ENCODE measurements around the gene MGAT3. TPM values are rescaled to one million over a fixed set of nuclear protein-coding genes. Genes with fewer than 3 reads are reported as not detected.

Gene MGAT3
- total RNA-seq, 2 experiments from 2014 or later = 0.17 TPM; not detected in 1

- POLR2A ChIA-PET = interaction anchor here (0.9 to 1.7 kb wide), 4 partner anchors 9 to 195 kb away, joined by 3 to 5 read pairs (median 4); partner anchors contain the start of gene RPL3
- Histone ChIP-seq H3K4me3 (ENCODE audit: low read length) (no peak overlapping the region), H3K4me1 (ENCODE audit: insufficient read depth, low read length) (peaks cover 11% of the 10 kb centered on the region), H3K27me3 (ENCODE audit: control insufficient read depth in 1 of 2, insufficient read depth in 2 of 2, low read length in 2 of 2) (no peaks in the 10 kb centered on the region), H3K27ac (ENCODE audit: low read depth in 1 of 2, low read length in 2 of 2) (no peak overlapping the region), H3K36me3 (ENCODE audit: insufficient read depth, low read length) (peaks cover 65% of the 10 kb centered on the region), H3K9me3 (ENCODE audit: control insufficient read depth in 1 of 2, insufficient read depth in 1 of 2, low read length in 2 of 2) (no peaks in the 10 kb centered on the region)
- Mint-ChIP-seq H3K9me3 (no peaks in the 10 kb centered on the region), H3K27ac (no peak overlapping the region), H3K4me1 (ENCODE audit: low read depth) (peaks cover 19% of the 10 kb centered on the region), H3K27me3 (peaks cover 5% of the 10 kb centered on the region), H3K4me3 (peak overlapping the region; percentile 65), H3K36me3 (ENCODE audit: low read depth) (peaks cover 74% of the 10 kb centered on the region)
- no peak for TF ChIP-seq CTCF (IDR thresholded peaks at IDR 0.05)
- intact Hi-C loops (cut with DNase I, micrococcal nuclease) = loop anchor here in 1 of 2 experiments (2.0 kb wide), 2 partner anchors 13 to 115 kb away; no protein-coding TSS in a partner anchor
- DNase-seq = no peak
- CTCF ChIA-PET = interaction anchor here (1.1 to 8.4 kb wide), 5 partner anchors 9 to 172 kb away, joined by 5 to 69 read pairs (median 6); partner anchors contain the start of gene RPS19BP1
- ATAC-seq (ENCODE audit: poor library complexity) = no peak
Measured at GRCh38 chr22:39515266-39516050, 58.6 kb downstream of the MGAT3 start.

GRCh38 chr22:39517470-39517869, 60.7 kb downstream of the MGAT3 start:
- Mint-ChIP-seq H3K4me3 (peak overlapping the region; percentile 35), H3K4me1 (ENCODE audit: low read depth) (peaks cover 36% of the 10 kb centered on the region), H3K27ac (peak overlapping the region; percentile 61), H3K36me3 (ENCODE audit: low read depth) (peaks cover 75% of the 10 kb centered on the region), H3K9me3 (no peaks in the 10 kb centered on the region), H3K27me3 (peaks cover 5% of the 10 kb centered on the region)
- no peak for TF ChIP-seq CTCF (IDR thresholded peaks at IDR 0.05)
- no peak overlapping the region for H3K4me3 ChIP-seq (ENCODE audit: low read length)
- no peak overlapping the region for H3K27ac ChIP-seq (ENCODE audit: low read depth in 1 of 2, low read length in 2 of 2)
- H3K9me3 ChIP-seq (ENCODE audit: control insufficient read depth in 1 of 2, insufficient read depth in 1 of 2, low read length in 2 of 2) = no peaks in the 10 kb centered on the region
- DNase-seq (no peak), ATAC-seq (ENCODE audit: poor library complexity) (no peak)
- peaks cover 60% of the 10 kb centered on the region for H3K36me3 ChIP-seq (ENCODE audit: insufficient read depth, low read length)
- peaks cover 25% of the 10 kb centered on the region for H3K4me1 ChIP-seq (ENCODE audit: insufficient read depth, low read length)
- no peaks in the 10 kb centered on the region for H3K27me3 ChIP-seq (ENCODE audit: control insufficient read depth in 1 of 2, insufficient read depth in 2 of 2, low read length in 2 of 2)
- CTCF ChIA-PET = interaction anchor here (1.7 to 8.4 kb wide), 2 partner anchors 13 to 21 kb away, joined by 5 to 69 read pairs; partner anchors contain the start of gene RPS19BP1
- POLR2A ChIA-PET = no interaction called here
- intact Hi-C loops (cut with DNase I, micrococcal nuclease) = loop anchor here in 1 of 2 experiments (2.0 kb wide), 1 partner anchor 117 kb away; no protein-coding TSS in a partner anchor

- no peak for TF ChIP-seq CTCF (IDR thresholded peaks at IDR 0.05)
- intact Hi-C loops (cut with DNase I, micrococcal nuclease) = no loop called here
- ChIA-PET CTCF (interaction anchor here (1.7 to 8.4 kb wide), 2 partner anchors 12 to 22 kb away, joined by 5 to 69 read pairs; partner anchors contain the start of gene RPS19BP1), POLR2A (interaction anchor here (1.3 kb wide), 1 partner anchor 11 kb away, joined by 6 read pairs; no protein-coding TSS in a partner anchor)
- peaks cover 75% of the 10 kb centered on the region for H3K36me3 Mint-ChIP-seq (ENCODE audit: low read depth)
- peak overlapping the region; percentile 97 for H3K4me3 Mint-ChIP-seq
- H3K4me1 ChIP-seq (ENCODE audit: insufficient read depth, low read length) = peaks cover 33% of the 10 kb centered on the region
- no peak overlapping the region for H3K4me3 ChIP-seq (ENCODE audit: low read length)
- H3K4me1 Mint-ChIP-seq (ENCODE audit: low read depth) = peaks cover 44% of the 10 kb centered on the region
- no peak for DNase-seq
- H3K27ac Mint-ChIP-seq = peak overlapping the region; percentile 98
- peaks cover 62% of the 10 kb centered on the region for H3K36me3 ChIP-seq (ENCODE audit: insufficient read depth, low read length)
- H3K27me3 Mint-ChIP-seq = peaks cover 5% of the 10 kb centered on the region
- H3K9me3 ChIP-seq (ENCODE audit: control insufficient read depth in 1 of 2, insufficient read depth in 1 of 2, low read length in 2 of 2) = no peaks in the 10 kb centered on the region
- no peaks in the 10 kb centered on the region for H3K9me3 Mint-ChIP-seq
- no peak overlapping the region for H3K27ac ChIP-seq (ENCODE audit: low read depth in 1 of 2, low read length in 2 of 2)
- no peak for ATAC-seq (ENCODE audit: poor library complexity)
- no peaks in the 10 kb centered on the region for H3K27me3 ChIP-seq (ENCODE audit: control insufficient read depth in 1 of 2, insufficient read depth in 2 of 2, low read length in 2 of 2)
Measured at GRCh38 chr22:39518144-39518786, 61.5 kb downstream of the MGAT3 start.
